22Rv1 (cell line): ENCODE results near the gene QSOX2.

Experiments used
- CTCF ChIP-seq: fragments of 450-650 bp; IDR thresholded peaks from 2 replicates; pipeline ENCODE4 v1.5.1; 2017; ENCODE audit warnings: mild to moderate bottlenecking
- ZFX ChIP-seq: fragments of 450-650 bp; IDR thresholded peaks from 2 replicates; pipeline ENCODE4 v1.6.1; 2017; ENCODE audit warnings: antibody characterized with exemption, borderline replicate concordance

- TF ChIP-seq CTCF (no peak), ZFX (no peak)
These were observed 66.5 kb downstream of the QSOX2 start for GRCh38 chr9:136179101-136179616.
